Measurements from ENCODE around the gene CACYBP. TPM values are rescaled to one million over a fixed set of nuclear protein-coding genes. Genes with fewer than 3 reads are reported as not detected.

CACYBP gene, protein sequence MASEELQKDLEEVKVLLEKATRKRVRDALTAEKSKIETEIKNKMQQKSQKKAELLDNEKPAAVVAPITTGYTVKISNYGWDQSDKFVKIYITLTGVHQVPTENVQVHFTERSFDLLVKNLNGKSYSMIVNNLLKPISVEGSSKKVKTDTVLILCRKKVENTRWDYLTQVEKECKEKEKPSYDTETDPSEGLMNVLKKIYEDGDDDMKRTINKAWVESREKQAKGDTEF
- 35.5 TPM for total RNA-seq

DNA sequence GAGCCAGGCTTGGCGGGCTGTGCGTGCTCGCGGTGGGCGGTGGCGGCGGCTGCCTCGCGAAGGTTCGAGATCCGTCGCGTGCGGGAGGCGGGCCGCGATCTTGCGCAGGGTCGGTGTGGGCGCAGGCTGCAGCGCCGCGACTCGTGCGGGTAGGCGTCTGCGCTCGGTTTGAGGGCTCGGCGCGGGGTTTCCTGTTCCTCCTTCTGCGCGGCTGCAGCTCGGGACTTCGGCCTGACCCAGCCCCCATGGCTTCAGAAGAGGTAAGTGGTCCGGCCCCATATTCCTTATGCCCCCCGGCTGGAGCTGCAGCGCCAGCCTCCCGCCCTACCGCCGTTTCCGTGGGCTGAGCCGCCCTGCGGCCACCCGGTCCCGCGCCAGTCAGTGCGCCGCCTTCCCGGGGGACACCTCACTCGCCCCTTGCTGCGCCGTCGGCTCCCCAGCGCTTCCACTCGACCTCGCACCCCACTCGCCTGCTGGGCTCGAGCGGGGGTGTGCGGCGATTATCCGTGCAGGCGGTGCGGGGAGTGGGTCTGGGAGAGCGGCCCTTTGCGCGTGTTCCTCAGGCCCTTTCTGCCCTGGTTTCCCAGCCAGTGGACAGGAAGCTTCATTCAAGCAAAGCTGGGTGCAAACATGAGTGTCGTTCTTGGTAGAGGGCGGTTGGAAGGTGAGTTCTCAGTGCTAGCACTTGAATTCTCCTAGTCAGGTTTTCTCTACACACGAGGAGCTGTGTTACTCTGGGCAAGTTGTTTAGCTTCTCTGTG is at the start of gene CACYBP:
CACYBP (plus strand) TSS at position 12 of the 761 bp plus-strand sequence; CDS start at position 246, 234 bp downstream.
- DNase-seq (ENCODE audit: low read depth in 2 of 3, low spot score in 2 of 3), result peak in 1 of 3 donors; percentile 28

DNA sequence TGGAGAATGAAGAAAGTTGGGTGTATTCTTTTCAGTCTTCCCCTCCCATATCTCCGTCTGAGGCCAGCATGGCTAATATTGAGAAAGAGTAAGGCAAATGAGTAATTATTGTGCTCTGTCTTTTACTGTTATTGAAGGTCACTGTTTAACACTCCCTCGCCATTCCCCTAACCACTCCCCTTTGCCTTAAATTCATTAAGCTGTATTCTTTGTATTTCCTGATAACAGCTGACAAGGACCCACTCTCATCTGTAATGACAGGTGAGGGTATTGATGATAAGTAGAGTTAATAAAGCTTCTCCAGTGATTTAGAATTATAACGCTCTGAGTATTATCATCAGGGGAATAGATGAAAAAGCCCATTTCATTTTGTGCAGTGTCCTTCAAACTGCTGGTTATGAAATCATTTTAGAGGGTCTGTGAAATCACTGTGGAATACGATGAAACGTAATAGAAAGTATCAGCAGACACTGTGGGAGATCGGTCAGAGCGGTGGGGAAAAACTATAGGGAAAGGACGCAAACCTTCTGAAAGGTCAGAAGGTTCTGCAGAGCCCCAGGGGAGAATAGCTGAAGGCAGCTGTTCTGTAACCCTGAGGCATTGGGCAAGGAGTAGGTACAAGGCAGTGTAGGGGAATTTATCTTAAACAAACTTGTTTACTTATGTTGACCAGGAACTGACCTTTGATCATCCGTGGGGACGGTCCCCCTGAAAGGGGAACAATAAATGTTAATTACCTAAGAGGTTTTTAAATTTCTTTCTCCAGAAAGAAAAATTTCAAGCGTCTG is 46.3 kb upstream of the CACYBP start:
- DNase-seq (ENCODE audit: low read depth in 2 of 3, low spot score in 2 of 3), result no peak

DNA sequence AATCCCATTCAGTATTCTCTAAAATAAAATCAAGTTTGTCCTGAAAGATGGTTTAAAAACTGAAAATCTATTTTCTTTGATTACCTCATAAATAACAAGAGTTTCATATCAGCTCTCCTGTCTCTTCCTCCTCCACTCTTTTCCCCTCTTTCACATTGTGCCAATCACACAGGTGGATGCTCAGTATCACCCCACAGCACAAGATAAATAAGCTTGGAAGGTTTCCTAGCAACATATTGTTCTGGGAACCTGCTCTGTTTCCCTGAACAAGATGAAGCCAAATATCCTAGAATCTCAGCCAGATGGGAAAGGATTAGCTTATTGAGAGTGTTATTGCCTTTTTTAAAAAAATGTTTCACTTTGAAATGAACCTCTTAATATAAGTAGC is 45.7 kb upstream of the CACYBP start:
- DNase-seq (ENCODE audit: low read depth in 2 of 3, low spot score in 2 of 3), result no peak

DNA sequence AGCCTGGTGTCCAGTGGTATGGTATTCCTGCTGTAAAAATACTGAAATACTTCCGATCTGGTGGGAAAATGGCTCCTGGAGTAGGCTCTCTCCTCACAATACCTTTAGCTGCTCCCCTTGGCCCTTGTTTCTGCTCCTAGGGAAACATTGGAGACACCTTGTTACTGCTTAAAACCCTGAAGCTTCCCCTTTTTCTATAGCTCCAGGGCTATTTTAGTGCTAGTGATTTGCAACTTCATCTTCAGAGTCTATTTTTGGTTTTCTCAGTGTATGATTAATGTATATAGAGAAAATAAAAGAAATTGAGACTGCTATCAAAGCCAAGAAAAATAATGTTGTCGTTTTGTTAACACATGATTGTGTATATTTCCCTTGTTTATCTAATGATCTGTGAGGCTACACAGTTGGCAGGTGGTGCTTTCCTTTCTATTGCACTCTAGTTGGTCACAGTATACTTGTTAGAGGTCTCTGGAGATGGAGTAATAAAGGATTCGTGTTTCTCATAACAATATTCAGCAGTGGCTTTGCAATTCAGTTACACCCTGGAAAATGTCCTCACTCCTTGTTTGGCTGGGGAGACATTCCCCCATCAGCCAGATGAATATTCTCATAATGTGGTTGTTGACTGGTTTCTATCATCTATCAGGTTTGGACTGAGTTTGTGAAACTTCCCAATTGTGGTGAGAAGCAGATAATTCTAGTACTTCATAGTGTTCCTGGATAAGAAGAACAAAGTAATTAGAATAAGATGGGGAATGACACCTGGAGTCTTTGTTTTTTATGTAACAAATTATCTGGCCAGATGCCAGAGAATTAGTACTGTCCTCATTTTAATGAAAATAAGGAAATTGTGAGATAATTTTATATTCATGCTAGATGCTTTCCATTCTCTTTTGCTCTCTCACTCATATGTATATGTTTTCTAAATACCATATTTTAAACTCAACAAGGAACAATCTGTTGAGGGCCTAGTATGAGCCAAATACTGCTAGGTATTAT is 44.8 kb upstream of the CACYBP start:
- no peak for DNase-seq (ENCODE audit: low read depth in 2 of 3, low spot score in 2 of 3)

DNA sequence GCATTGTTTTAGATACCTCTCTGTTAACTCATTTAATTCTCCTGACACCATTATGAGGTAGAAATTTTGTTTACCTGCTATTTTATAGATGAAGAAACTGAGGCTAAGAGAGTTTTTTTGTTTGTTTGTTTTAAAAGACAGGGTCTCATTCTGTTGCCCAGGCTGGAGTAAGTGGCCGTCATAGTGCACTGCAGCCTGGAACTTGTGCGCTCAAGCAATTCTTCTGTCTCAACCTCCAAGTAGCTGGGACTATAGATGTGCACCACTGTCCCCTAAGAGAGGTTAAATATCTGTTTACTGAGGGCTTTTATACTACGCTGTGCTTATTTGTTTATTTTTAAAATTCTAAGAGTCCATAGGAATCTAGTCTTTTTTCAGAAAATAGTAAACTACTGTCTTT is 43.7 kb upstream of the CACYBP start:
- DNase-seq (ENCODE audit: low read depth in 2 of 3, low spot score in 2 of 3), result no peak

DNA sequence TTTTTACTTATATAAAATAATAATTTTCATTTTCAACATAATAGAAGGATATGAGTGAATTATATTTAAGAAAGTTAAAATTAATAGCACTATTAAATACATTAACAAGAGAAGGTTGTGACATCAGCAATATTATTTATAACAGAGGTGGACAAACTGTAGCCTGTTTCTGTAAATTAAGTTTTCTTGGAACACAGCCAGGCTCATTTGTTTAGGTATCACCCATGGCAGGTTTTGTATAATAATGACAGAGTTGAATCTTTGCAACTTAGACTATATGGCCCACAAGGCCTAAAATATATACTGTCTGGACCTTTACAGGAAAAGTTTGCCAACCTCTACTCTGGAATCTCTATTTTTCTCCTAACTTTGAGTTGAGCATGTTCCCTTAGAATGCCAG is 42.8 kb upstream of the CACYBP start:
- DNase-seq (ENCODE audit: low read depth in 2 of 3, low spot score in 2 of 3), result no peak

DNA sequence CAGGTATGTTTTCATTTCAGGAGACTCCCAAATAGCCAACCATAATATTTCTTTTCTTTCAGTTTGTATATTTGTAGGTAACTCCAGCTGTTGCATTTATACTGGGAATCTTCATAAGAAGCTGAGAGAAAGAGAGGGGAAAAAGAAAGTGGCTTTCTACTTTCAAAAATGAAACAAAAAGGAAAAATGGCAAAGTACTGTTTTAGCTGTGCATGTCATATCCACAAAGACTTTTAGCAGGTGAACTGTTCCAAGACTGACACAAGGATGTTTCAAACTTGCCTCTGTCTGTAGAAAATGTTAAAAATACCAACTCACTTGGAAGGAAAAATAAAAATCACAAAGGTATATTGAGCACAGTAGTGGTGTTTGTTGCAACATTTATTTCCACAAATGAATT is 41.9 kb upstream of the CACYBP start:
- no peak for DNase-seq (ENCODE audit: low read depth in 2 of 3, low spot score in 2 of 3)

DNA sequence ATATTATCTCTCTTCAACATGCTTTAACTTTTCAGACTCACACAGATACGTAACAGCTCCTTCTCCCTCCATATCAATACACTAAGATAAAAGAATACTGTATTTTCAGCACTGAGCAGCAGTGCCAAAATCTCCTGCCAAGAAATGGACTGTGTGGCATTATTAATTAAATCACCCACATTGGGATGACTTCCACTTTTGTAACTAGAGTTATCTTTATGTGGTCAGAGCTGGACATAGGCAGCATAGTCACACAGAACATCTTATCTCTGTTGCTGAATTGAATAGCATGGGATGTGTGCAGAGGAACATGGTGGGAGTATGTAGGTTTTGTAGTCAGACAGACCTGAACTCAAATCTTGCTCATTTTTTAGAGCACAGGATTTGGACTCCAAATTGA is 41.4 kb upstream of the CACYBP start:
- no peak for DNase-seq (ENCODE audit: low read depth in 2 of 3, low spot score in 2 of 3)

DNA sequence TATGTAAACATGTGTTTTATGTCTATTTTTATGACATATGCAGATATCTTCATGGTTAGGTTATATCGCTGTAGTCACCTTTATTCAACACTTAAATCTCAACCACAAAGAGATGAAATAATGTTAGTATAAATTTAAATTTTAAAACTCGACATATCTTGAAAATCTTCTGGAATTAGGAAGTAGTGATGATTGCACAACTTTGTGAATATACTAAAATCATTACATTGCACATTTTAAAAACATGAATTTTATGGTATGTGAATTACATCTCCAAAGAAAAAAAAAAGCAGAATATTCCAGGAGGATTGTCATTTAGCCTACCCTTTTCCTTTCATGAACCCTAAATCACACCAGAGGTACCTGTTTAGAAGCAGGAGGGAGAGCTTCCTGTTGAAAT is 39.4 kb upstream of the CACYBP start:
- DNase-seq (ENCODE audit: low read depth in 2 of 3, low spot score in 2 of 3), result no peak

DNA sequence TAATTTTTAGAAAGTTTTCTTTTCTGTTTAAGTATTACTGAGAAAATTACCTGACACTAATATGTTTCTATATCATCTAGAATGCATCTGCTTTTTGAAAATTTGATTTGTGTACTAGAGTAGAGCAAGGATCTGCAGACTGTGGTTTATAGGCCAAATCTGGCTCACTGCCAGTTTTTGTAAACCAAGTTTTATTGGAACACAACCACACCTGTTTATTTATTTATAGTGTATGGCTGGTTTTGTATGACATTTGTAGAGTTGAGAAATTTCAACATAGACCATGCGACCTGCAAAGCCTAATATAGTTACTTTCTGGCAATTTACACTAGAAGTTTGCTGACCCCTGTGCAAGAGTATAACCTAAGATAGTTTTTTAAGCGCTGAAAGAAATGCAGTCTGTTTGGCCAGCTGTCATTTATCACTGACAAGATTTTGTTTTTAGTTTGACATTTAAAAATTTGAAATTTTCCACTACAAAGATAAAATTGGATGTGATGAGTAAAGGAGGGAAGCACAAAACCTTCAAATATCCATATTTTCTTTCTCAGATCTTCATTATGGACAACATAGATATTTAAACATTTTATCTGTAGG is 36.1 kb upstream of the CACYBP start:
- DNase-seq (ENCODE audit: low read depth in 2 of 3, low spot score in 2 of 3), result no peak

DNA sequence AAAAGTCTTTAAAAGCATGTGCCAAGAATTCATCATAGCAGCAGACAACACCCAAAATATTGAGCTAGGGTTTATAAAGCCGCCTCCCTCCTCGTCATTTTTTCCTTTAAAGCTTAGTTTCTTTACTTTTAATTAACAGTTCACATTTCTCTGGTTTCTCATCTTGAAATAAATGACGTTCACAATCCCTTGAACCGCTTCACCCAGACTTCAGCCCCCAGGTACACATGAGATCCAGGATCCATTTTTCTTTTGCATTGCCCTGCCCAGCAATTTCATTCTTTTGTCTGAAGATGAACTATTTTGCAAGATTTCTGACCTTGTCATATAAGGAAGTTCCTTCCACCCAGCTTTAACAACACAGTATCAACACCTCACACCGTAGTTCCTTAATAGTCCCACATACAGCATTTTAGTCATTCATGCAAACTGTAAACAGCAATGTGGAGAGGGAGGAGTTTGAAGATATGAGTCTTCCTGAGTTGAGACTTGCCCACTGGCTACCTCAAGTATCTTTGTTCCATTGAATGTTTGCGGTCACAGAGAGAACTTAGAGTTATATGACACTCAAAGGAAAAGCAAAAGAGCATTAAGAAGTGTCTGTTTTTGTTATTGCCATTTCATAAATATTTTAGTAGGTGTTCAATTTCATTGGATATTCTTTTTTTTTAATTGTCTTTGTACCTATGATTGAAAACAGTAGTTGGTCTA is 35.3 kb upstream of the CACYBP start:
- DNase-seq (ENCODE audit: low read depth in 2 of 3, low spot score in 2 of 3), result peak; percentile 37 to 76 (median 51)

DNA sequence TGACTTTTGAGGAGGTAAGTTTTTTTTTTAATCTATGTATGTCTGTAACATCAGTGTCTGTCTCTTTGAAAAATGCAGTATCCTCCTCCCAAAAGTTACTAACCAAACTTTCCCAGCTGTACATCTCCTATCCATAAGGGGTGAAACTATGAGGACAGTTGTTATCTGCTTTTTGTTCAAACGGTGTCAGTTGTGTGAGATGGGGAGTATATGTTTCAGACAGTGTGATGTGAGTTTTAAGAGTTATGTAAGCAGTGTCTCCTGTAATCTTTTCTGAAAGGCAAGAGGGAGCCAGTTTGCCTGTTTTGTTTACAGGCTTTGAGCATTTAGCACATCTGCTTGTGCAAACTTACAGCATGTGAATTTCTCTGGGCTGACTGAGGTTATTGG is 34.8 kb upstream of the CACYBP start:
- DNase-seq (ENCODE audit: low read depth in 2 of 3, low spot score in 2 of 3), result peak in 1 of 3 donors; percentile 31

DNA sequence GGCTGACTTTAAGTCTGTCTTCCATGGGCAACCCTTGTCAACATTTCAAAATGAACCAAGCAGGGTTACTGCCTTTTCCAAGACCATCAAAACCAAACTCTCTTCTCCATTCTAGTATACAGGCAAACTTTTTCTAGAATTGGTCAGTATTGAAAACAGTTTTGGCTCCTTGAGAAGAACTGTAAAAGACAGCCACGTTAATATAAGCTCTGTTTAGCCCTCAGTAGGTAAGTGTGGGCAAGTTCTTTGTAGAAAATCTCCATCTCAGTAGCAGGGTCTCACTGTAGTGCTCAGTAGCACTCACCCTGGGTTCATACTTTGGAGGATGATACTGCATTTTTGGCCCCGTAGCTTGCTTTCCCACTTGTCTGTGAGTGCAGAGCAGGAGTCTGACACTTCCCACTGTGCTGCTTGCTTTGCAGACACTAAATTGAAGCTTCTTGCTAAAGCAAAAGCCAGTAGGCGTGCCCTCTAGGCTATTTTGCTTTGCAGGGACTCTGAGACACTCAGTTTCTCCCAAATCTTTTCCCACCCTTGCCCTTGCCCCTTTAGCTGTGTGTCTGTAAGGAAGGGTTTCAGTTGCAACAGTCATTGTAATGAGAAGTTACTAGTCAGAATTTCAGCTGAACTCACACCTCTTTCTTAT is 34.3 kb upstream of the CACYBP start:
- peak in 1 of 3 donors; percentile 14 for DNase-seq (ENCODE audit: low read depth in 2 of 3, low spot score in 2 of 3)

DNA sequence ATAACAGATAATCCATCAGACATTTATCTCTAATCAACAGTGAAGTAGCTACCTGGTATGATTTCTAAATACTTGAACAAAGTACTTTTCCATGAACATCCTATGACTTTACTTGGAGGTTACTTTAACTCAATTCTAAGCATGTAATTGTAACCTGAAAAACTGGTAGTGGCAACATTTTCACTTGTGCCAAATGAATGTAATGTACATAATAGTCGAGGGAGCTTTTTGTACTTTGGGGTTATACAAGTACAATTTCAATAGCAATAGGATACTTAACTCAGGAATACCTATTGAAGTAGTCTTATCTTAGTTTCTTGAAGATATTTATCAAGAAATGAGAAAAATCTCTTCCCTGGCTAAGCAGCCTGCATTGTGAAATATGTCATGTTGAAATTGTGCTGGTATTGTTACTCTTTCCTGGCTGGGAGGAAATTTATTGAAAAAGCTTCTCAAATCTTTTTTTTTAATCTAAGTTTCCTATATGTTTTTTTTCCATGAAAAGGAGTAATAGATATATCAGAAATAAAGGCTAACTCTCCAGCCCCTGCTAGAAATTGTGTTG is 33.7 kb upstream of the CACYBP start:
- no peak for DNase-seq (ENCODE audit: low read depth in 2 of 3, low spot score in 2 of 3)

DNA sequence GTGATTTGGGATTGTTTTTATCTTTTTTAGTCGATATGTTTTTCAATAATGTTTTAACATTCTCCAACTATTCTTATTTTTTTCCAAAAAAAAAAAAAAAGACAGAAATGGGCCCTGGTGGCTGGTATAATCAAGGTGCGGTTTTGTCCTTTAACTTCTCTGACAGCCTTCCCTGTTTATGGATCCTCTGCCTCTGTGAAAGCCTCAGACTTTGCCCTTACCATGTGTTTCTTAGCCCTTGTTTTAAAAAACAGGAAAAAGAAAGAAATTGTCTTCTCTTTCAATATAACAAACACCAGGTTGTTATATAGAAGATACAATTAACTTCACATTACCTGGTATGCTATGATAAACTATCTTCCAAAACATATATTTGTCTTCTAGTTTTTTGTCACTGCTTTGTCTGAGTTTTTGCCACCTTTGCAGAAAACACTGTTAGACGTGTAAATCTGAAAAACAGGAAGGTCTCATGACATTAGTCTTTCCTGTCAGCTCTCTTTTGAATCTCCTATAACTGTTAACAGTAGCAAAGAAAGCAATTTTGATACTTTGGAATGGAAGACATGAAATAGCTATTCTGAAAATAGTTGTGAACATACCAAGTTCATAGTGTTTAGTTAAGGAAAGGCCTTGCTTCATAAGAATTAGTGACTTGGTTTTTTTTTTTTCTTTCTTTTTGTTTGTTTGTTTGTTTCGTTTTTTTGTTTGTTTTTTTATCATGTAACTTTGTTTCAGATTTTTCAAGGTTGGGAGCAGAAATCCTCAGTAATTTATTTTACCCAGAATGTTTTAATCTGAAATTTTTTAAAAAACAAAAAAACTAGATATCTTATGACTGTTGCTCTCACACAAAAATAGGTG is 31.7 kb upstream of the CACYBP start:
- peak in 1 of 3 donors; percentile 37 for DNase-seq (ENCODE audit: low read depth in 2 of 3, low spot score in 2 of 3)

DNA sequence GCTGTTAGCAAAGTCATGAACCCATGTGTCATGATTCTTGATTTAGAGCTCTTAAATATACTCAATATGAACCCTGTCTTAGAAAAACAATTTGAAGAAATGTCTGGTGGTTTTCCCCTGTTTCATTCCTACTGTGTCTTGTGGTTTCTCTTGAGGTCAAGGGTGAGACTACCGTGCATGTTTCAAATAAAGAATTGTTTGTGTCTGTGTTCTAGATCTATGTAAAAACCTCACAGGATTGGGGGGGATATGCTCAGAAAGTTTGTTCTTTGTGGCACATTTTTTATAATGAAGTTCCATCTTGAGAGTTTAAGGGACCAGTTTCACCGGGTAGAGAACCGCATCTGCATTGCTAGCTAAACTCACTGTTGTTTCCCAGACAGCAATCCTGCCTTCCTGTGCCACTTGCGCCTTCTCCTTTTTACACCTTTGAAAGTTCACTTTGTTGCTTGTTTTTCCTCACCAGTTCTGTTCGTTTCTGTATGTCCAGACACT is 30.9 kb upstream of the CACYBP start:
- peak in 2 of 3 donors; percentile 48 to 62 for DNase-seq (ENCODE audit: low read depth in 2 of 3, low spot score in 2 of 3)

DNA sequence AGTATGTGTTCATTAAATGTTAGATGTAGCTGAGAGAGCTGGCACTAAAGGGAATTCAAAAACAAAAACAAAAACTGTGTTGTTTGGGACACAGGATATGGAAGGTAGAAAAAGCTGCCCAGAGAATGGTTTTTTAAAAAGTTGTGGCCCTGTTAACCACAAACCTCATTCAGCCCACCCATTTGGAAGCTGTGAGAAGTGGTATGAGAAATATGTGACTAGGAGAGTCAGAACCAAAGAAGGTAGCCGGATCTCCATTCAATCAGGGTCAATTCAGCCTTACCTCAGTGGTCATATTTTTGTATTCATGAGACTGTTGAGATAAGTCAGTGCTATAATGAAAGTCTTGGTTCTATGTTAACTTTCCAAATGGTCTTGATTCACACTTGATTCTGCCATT is 29.8 kb upstream of the CACYBP start:
- DNase-seq (ENCODE audit: low read depth in 2 of 3, low spot score in 2 of 3), result no peak
